GM18517 (cell line): Measurements from ENCODE around the gene IL31RA.

Source experiments
- ATAC-seq: cut with Tn5 transposase; IDR thresholded peaks from one replicate; pipeline ENCODE4 v1.9.1; 2021; ENCODE audit warnings: mild to moderate bottlenecking, moderate library complexity; ENCODE audit not compliant: unreplicated experiment

IL31RA gene

GRCh38 chr5:55858104-55858503 lies 6.9 kb downstream of the IL31RA start:
- ATAC-seq: no peak

- ATAC-seq: no peak
Measured at GRCh38 chr5:55860288-55860687, 9.1 kb downstream of the IL31RA start.

GRCh38 chr5:55860709-55861108 lies 9.6 kb downstream of the IL31RA start:
- ATAC-seq: no peak

- ATAC-seq: no peak
Measured at GRCh38 chr5:55864606-55865541, 13.7 kb downstream of the IL31RA start.

GRCh38 chr5:55865831-55866230 lies 14.7 kb downstream of the IL31RA start:
- no peak for ATAC-seq

GRCh38 chr5:55866485-55866884 lies 15.3 kb downstream of the IL31RA start:
- no peak for ATAC-seq

- ATAC-seq: no peak
Measured at GRCh38 chr5:55866934-55867333, 15.8 kb downstream of the IL31RA start.

GRCh38 chr5:55868846-55869245 lies 17.7 kb downstream of the IL31RA start:
- ATAC-seq: no peak

GRCh38 chr5:55869847-55870246 lies 18.7 kb downstream of the IL31RA start:
- ATAC-seq: no peak

- no peak for ATAC-seq
Measured at GRCh38 chr5:55873234-55873633, 22.1 kb downstream of the IL31RA start.

GRCh38 chr5:55877655-55878054 lies 26.5 kb downstream of the IL31RA start:
- ATAC-seq: no peak

- ATAC-seq: no peak
Measured at GRCh38 chr5:55880453-55880852, 29.3 kb downstream of the IL31RA start.

- ATAC-seq: no peak
Measured at GRCh38 chr5:55885359-55885758, 34.2 kb downstream of the IL31RA start.

- ATAC-seq: no peak
Measured at GRCh38 chr5:55888205-55888604, 37.0 kb downstream of the IL31RA start.

- ATAC-seq: no peak
Measured at GRCh38 chr5:55892479-55892878, 41.3 kb downstream of the IL31RA start.

- ATAC-seq: no peak
Measured at GRCh38 chr5:55894135-55894534, 43.0 kb downstream of the IL31RA start.

- ATAC-seq: no peak
Measured at GRCh38 chr5:55895346-55895745, 44.2 kb downstream of the IL31RA start.

GRCh38 chr5:55896238-55896637 lies 45.1 kb downstream of the IL31RA start:
- no peak for ATAC-seq

- no peak for ATAC-seq
Measured at GRCh38 chr5:55896663-55897062, 45.5 kb downstream of the IL31RA start.

GRCh38 chr5:55897206-55897894 lies 46.2 kb downstream of the IL31RA start:
- no peak for ATAC-seq

GRCh38 chr5:55897905-55898304 lies 46.7 kb downstream of the IL31RA start:
- no peak for ATAC-seq

- no peak for ATAC-seq
Measured at GRCh38 chr5:55899344-55899743, 48.2 kb downstream of the IL31RA start.
